HepG2 (cell line): ENCODE data around the gene RPL32. TPM values are rescaled to one million over a fixed set of nuclear protein-coding genes. Genes with fewer than 3 reads are reported as not detected.

ENCODE experiments used
- EHMT2 ChIP-seq: fragments of 200-600 bp; sonication (generic); IDR thresholded peaks from 2 replicates; pipeline ENCODE4 v1.7.0; 2017; ENCODE audit warnings: antibody characterized with exemption, low read depth, low read length, borderline replicate concordance
- SP140L ChIP-seq: sonication (generic); formaldehyde crosslinking; IDR thresholded peaks from 2 replicates; pipeline ENCODE4 v1.4.0; 2020; ENCODE audit warnings: missing genetic modification reagents, borderline replicate concordance
- ZBTB1 ChIP-seq: sonication (generic); formaldehyde crosslinking; IDR thresholded peaks from 2 replicates; pipeline ENCODE4 v1.4.0; 2020; ENCODE audit warnings: missing genetic modification reagents, borderline replicate concordance
- ZFP62 ChIP-seq: sonication (generic); formaldehyde crosslinking; IDR thresholded peaks from 2 replicates; pipeline ENCODE4 v1.4.0; 2020; ENCODE audit warnings: missing genetic modification reagents
- ZKSCAN1 ChIP-seq: fragments of 150-350 bp; IDR thresholded peaks from 2 replicates; pipeline ENCODE4 v1.6.1; 2014; ENCODE audit warnings: low read length
- ZNF138 ChIP-seq: sonication (generic); formaldehyde crosslinking; IDR thresholded peaks from 2 replicates; pipeline ENCODE4 v1.5.0; 2020; ENCODE audit warnings: mild to moderate bottlenecking, low read depth, missing genetic modification reagents
- ZNF33A ChIP-seq: sonication (generic); formaldehyde crosslinking; IDR thresholded peaks from 2 replicates; pipeline ENCODE4 v1.5.1; 2020; ENCODE audit warnings: missing genetic modification reagents, mild to moderate bottlenecking, moderate library complexity, borderline replicate concordance
- ZNF816 ChIP-seq: sonication (generic); formaldehyde crosslinking; IDR thresholded peaks from 2 replicates; pipeline ENCODE4 v1.8.0; 2022; ENCODE audit warnings: missing genetic modification reagents, mild to moderate bottlenecking, borderline replicate concordance
- ZSCAN25 ChIP-seq: sonication (generic); formaldehyde crosslinking; IDR thresholded peaks from 2 replicates; pipeline ENCODE4 v1.8.0; 2022; ENCODE audit warnings: mild to moderate bottlenecking, missing genetic modification reagents
- polyA plus RNA-seq, 8 experiments: library from polyadenylated mRNA; depleted of rRNA in 3 of 8; stranded (reverse) in 7 of 8; unstranded in 1 of 8; fragments of >200 nt; fragmentation: Illumina TruSeq in 4 of 8; extraction: Trizol in 4 of 8; gene quantifications; 2 replicates each; pipeline versions ENCODE4 v1.2.1 to v1.2.3, GENCODE V29; 2011 to 2016; ENCODE audit warnings: low read depth in 4 of 8, missing spikeins in 1 of 8, mixed read lengths in 1 of 8; ENCODE audit not compliant: insufficient read depth in 1 of 8
- total RNA-seq, 5 experiments: library from RNA; depleted of rRNA; stranded (reverse); fragments of >200 nt; fragmentation: Illumina TruSeq; extraction: Trizol; gene quantifications; 2 replicates each; pipeline ENCODE4 v1.2.3, GENCODE V29; 2016; ENCODE audit warnings: low read depth in 1 of 5
- TF ChIP-seq, protein P1 (sequence below): sonication (generic); formaldehyde crosslinking; IDR thresholded peaks from 2 replicates; pipeline ENCODE4 v1.4.0; 2020; ENCODE audit warnings: mild to moderate bottlenecking, missing genetic modification reagents
- TF ChIP-seq, protein P2 (sequence below): sonication (generic); formaldehyde crosslinking; IDR thresholded peaks from 2 replicates; pipeline ENCODE4 v1.5.0; 2020; ENCODE audit warnings: mild to moderate bottlenecking, missing genetic modification reagents

RPL32 gene
- total and polyA plus RNA-seq, 2 of the 13 experiments (the other 11 are each of a cell fraction or from before 2014, with no cell fraction given) = 1,781 to 2,401 TPM

DNA sequence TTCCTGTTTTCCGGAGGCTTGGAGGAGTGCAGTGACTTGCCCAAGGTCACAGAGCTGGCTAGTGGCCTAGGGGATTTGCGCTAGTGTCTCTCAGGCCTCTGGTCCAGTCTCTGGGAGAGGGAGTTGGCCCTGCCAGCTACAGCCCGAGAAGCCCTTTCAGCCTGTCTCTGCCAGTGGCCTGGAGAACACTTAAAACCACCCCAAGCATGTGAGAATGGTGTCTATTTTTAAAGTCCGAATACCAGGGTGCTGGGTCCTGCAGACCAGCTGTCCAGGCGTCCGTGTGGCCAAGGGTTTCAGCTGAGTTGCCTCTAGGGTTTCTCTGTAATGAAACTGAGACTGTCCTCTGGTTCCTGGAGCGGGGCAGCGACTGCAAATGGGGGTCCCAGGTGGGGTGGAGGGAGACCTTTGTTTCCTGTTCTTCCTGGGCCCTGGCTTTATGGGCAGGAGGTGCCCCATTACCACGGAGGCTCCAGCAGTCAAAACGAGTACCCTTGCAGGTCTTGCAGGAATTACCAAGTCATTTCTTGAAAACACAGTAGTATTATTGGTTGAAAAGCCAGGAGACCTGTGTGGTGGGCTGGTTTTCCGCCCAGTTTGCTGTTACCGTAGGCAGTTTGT, 42.7 kb downstream of the RPL32 start (continued):
- TF ChIP-seq, protein P1, sequence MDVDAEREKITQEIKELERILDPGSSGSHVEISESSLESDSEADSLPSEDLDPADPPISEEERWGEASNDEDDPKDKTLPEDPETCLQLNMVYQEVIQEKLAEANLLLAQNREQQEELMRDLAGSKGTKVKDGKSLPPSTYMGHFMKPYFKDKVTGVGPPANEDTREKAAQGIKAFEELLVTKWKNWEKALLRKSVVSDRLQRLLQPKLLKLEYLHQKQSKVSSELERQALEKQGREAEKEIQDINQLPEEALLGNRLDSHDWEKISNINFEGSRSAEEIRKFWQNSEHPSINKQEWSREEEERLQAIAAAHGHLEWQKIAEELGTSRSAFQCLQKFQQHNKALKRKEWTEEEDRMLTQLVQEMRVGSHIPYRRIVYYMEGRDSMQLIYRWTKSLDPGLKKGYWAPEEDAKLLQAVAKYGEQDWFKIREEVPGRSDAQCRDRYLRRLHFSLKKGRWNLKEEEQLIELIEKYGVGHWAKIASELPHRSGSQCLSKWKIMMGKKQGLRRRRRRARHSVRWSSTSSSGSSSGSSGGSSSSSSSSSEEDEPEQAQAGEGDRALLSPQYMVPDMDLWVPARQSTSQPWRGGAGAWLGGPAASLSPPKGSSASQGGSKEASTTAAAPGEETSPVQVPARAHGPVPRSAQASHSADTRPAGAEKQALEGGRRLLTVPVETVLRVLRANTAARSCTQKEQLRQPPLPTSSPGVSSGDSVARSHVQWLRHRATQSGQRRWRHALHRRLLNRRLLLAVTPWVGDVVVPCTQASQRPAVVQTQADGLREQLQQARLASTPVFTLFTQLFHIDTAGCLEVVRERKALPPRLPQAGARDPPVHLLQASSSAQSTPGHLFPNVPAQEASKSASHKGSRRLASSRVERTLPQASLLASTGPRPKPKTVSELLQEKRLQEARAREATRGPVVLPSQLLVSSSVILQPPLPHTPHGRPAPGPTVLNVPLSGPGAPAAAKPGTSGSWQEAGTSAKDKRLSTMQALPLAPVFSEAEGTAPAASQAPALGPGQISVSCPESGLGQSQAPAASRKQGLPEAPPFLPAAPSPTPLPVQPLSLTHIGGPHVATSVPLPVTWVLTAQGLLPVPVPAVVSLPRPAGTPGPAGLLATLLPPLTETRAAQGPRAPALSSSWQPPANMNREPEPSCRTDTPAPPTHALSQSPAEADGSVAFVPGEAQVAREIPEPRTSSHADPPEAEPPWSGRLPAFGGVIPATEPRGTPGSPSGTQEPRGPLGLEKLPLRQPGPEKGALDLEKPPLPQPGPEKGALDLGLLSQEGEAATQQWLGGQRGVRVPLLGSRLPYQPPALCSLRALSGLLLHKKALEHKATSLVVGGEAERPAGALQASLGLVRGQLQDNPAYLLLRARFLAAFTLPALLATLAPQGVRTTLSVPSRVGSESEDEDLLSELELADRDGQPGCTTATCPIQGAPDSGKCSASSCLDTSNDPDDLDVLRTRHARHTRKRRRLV = no peak
- TF ChIP-seq, protein P2, sequence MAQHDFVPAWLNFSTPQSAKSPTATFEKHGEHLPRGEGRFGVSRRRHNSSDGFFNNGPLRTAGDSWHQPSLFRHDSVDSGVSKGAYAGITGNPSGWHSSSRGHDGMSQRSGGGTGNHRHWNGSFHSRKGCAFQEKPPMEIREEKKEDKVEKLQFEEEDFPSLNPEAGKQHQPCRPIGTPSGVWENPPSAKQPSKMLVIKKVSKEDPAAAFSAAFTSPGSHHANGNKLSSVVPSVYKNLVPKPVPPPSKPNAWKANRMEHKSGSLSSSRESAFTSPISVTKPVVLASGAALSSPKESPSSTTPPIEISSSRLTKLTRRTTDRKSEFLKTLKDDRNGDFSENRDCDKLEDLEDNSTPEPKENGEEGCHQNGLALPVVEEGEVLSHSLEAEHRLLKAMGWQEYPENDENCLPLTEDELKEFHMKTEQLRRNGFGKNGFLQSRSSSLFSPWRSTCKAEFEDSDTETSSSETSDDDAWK (CRISPR knock-in tag) = no peak
- TF ChIP-seq ZBTB1 (CRISPR knock-in tag) (no peak), EHMT2 (no peak), ZNF33A (CRISPR knock-in tag) (no peak), ZFP62 (CRISPR knock-in tag) (no peak), ZSCAN25 (CRISPR knock-in tag) (no peak), ZNF816 (CRISPR knock-in tag) (no peak), ZNF138 (no peak), SP140L (CRISPR knock-in tag) (no peak), ZKSCAN1 (no peak)
